ENCODE results near the gene MVB12B. TPM values are rescaled to one million over a fixed set of nuclear protein-coding genes. Genes with fewer than 3 reads are reported as not detected.

The MVB12B gene
- total and polyA plus RNA-seq, 2 of the 8 experiments (the other 6 are each of a cell fraction or from before 2014, with no cell fraction given) = 2.6 to 5.0 TPM

GRCh38 chr9:126448865-126449577 lies 122.4 kb downstream of the MVB12B start:
- peaks cover 0 to 4% (median 0%) of the 10 kb centered on the region in 4 experiments; a peak in 2 of 7 replicates for H3K4me1 ChIP-seq (replicated peaks in 1 of 4; ENCODE audit: control insufficient read depth in 3 of 4, insufficient read depth in 4 of 4, low read length in 3 of 4)
- H3K9me3 ChIP-seq (ENCODE audit: insufficient read depth in 2 of 2, low read depth in 1 of 2, low read length in 1 of 2) = no peaks in the 10 kb centered on the region
- ChIA-PET POLR2A (ENCODE audit: partially characterized antibody) (interaction anchor here (1.1 kb wide), 1 partner anchor 16 kb away, joined by 3 read pairs; no protein-coding TSS in a partner anchor), CTCF (ENCODE audit: partially characterized antibody) (interaction anchor here (0.6 to 1.6 kb wide), 5 partner anchors 11 to 131 kb away, joined by 3 to 5 read pairs (median 3); no protein-coding TSS in a partner anchor)
- no peak overlapping the region for H2BK20ac ChIP-seq (ENCODE audit: low read length)
- no peak overlapping the region for H2AFZ ChIP-seq (ENCODE audit: low read length)
- H3K18ac ChIP-seq (ENCODE audit: extremely low read depth, low read length) = no peak overlapping the region
- H4K20me1 ChIP-seq (replicated peaks in 1 of 2; ENCODE audit: control insufficient read depth in 1 of 2, insufficient read depth in 2 of 2, low read length in 2 of 2) = peaks cover 0 to 2% of the 10 kb centered on the region in 2 experiments
- H3K9ac ChIP-seq (replicated peaks in 1 of 4; ENCODE audit: extremely low read depth in 1 of 4, low read depth in 3 of 4, low read length in 3 of 4) = no peak overlapping the region
- no peak overlapping the region for H3K23ac ChIP-seq (ENCODE audit: insufficient read length)
- no peaks in the 10 kb centered on the region for H3K27me3 ChIP-seq (replicated peaks in 1 of 4; ENCODE audit: control insufficient read depth in 3 of 4, extremely low read depth in 1 of 4, insufficient read depth in 3 of 4, low read length in 3 of 4)
- no peaks in the 10 kb centered on the region for H3K79me2 ChIP-seq (ENCODE audit: control insufficient read depth in 1 of 2, insufficient read depth in 2 of 2, low read length in 2 of 2)
- FAIRE-seq = no peak
- no peak overlapping the region for H2BK5ac ChIP-seq (ENCODE audit: low read depth, low read length)
- H3K4me2 ChIP-seq (ENCODE audit: insufficient read depth in 1 of 2, low read depth in 2 of 2, low read length in 2 of 2) = no peak overlapping the region
- 92% methylated on average over 14 of the region's 14 CpGs; no CpG with 5 or more reads in 1 of the 2 experiments for WGBS, 2 experiments (ENCODE audit: extremely low coverage in 1 of 2, insufficient coverage in 1 of 2, insufficient read length in 1 of 2, insufficient replicate concordance in 2 of 2, low coverage in 1 of 2, low lambda C conversion rate in 2 of 2, missing lambda C conversion rate in 1 of 2)
- no peak overlapping the region for H4K8ac ChIP-seq (ENCODE audit: extremely low read depth, insufficient read depth, low read length)
- no peaks in the 10 kb centered on the region for H3K79me1 ChIP-seq (ENCODE audit: low read depth, low read length)
- H4K91ac ChIP-seq (replicated peaks; ENCODE audit: insufficient read length, low read length) = no peak overlapping the region
- H3K23me2 ChIP-seq (ENCODE audit: low read depth, low read length) = no peaks in the 10 kb centered on the region
- no peak overlapping the region for H3K4me3 ChIP-seq (ENCODE audit: extremely low read depth in 1 of 4, insufficient read depth in 2 of 4, low read depth in 3 of 4, low read length in 4 of 4)
- DNase-seq (ENCODE audit: low read depth in 1 of 2, low spot score in 2 of 2) = no peak
- H4K5ac ChIP-seq (ENCODE audit: insufficient read length, low read depth, low read length) = no peak overlapping the region
- H3K27ac ChIP-seq (ENCODE audit: low read depth, low read length) = no peak overlapping the region
- no peak overlapping the region for H2BK12ac ChIP-seq (ENCODE audit: low read depth, low read length)
- H3K56ac ChIP-seq (replicated peaks; ENCODE audit: insufficient read length, low read depth, low read length) = no peak overlapping the region
- no peak overlapping the region for H2BK15ac ChIP-seq (ENCODE audit: low read length)
- H2BK120ac ChIP-seq (replicated peaks; ENCODE audit: low read depth, low read length) = no peak overlapping the region
- no peak overlapping the region for H3K14ac ChIP-seq (ENCODE audit: insufficient read length)
- TF ChIP-seq RBBP5 (IDR thresholded peaks at IDR 0.05; ENCODE audit: borderline replicate concordance, low read depth, low read length) = no peak
- TF ChIP-seq, protein P1, sequence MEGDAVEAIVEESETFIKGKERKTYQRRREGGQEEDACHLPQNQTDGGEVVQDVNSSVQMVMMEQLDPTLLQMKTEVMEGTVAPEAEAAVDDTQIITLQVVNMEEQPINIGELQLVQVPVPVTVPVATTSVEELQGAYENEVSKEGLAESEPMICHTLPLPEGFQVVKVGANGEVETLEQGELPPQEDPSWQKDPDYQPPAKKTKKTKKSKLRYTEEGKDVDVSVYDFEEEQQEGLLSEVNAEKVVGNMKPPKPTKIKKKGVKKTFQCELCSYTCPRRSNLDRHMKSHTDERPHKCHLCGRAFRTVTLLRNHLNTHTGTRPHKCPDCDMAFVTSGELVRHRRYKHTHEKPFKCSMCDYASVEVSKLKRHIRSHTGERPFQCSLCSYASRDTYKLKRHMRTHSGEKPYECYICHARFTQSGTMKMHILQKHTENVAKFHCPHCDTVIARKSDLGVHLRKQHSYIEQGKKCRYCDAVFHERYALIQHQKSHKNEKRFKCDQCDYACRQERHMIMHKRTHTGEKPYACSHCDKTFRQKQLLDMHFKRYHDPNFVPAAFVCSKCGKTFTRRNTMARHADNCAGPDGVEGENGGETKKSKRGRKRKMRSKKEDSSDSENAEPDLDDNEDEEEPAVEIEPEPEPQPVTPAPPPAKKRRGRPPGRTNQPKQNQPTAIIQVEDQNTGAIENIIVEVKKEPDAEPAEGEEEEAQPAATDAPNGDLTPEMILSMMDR (IDR thresholded peaks at IDR 0.05; ENCODE audit: control extremely low read depth in 1 of 3, insufficient read depth in 1 of 3, low read depth in 1 of 3, low read length in 3 of 3) = peak in 2 of 3 experiments; percentile 1 to 12; a peak in 1 of 4 replicates
- no peak overlapping the region for H3K4ac ChIP-seq (replicated peaks; ENCODE audit: insufficient read length, low read depth, low read length)
- no peak overlapping the region for H2AK5ac ChIP-seq (ENCODE audit: low read depth, low read length)
- no peaks in the 10 kb centered on the region for H3K36me3 ChIP-seq (ENCODE audit: control insufficient read depth in 2 of 4, insufficient read depth in 4 of 4, low read length in 3 of 4)
